NB4 (cell line): ENCODE data around the gene PRKG1.

Source experiments
- DNase-seq: peaks from one replicate; pipeline ENCODE4 v3.0.0; 2010; ENCODE audit warnings: low read depth
- H3K4me3 ChIP-seq: one replicate; pipeline ENCODE4 v1.5.1; 2011; ENCODE audit warnings: mild to moderate bottlenecking, low read depth, low read length, moderate library complexity
- MYC ChIP-seq: IDR thresholded peaks from 2 replicates; pipeline ENCODE4 v1.6.1; 2011; ENCODE audit warnings: low read depth, low read length
- POLR2A ChIP-seq: IDR thresholded peaks from 2 replicates; pipeline ENCODE4 v1.6.1; 2011; ENCODE audit warnings: mild to moderate bottlenecking; ENCODE audit not compliant: insufficient read length; ENCODE audit errors: extremely low read depth
- TF ChIP-seq, protein P1 (sequence below): IDR thresholded peaks from one replicate; pipeline ENCODE4 v1.5.1; 2012; ENCODE audit warnings: low read depth, low read length
- TF ChIP-seq, protein P2 (sequence below): IDR thresholded peaks from 2 replicates; pipeline ENCODE4 v1.6.1; 2011; ENCODE audit warnings: low read depth, low read length

Gene PRKG1

GRCh38 chr10:51508156-51508555 is 433.9 kb downstream of the PRKG1 start:
- no peak for DNase-seq
- H3K4me3 ChIP-seq: no peak overlapping the region
- TF ChIP-seq, protein P1, sequence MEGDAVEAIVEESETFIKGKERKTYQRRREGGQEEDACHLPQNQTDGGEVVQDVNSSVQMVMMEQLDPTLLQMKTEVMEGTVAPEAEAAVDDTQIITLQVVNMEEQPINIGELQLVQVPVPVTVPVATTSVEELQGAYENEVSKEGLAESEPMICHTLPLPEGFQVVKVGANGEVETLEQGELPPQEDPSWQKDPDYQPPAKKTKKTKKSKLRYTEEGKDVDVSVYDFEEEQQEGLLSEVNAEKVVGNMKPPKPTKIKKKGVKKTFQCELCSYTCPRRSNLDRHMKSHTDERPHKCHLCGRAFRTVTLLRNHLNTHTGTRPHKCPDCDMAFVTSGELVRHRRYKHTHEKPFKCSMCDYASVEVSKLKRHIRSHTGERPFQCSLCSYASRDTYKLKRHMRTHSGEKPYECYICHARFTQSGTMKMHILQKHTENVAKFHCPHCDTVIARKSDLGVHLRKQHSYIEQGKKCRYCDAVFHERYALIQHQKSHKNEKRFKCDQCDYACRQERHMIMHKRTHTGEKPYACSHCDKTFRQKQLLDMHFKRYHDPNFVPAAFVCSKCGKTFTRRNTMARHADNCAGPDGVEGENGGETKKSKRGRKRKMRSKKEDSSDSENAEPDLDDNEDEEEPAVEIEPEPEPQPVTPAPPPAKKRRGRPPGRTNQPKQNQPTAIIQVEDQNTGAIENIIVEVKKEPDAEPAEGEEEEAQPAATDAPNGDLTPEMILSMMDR: no peak
- TF ChIP-seq MYC: no peak
- TF ChIP-seq, protein P2, sequence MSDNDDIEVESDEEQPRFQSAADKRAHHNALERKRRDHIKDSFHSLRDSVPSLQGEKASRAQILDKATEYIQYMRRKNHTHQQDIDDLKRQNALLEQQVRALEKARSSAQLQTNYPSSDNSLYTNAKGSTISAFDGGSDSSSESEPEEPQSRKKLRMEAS: no peak
- no peak for TF ChIP-seq POLR2A

DNA sequence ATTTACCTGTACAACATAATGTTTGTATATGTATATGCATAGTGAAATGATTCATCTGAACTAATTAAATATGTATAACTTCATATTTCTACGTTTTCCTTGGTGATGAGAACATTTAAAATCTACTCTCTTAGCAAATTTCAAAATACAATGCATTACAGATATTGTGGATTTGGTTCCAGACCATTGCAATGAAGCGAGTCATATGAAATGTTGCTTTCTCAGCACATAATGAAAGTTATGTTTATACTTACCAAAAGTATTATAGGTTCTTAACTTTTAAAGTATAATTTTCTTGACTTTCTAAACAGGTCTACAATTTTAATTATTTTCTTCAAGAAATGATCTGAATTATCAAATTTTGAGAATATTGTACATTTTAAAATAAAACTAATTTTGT is 435.9 kb downstream of the PRKG1 start:
- no peak overlapping the region for H3K4me3 ChIP-seq
- no peak for TF ChIP-seq MYC
- no peak for DNase-seq

DNA sequence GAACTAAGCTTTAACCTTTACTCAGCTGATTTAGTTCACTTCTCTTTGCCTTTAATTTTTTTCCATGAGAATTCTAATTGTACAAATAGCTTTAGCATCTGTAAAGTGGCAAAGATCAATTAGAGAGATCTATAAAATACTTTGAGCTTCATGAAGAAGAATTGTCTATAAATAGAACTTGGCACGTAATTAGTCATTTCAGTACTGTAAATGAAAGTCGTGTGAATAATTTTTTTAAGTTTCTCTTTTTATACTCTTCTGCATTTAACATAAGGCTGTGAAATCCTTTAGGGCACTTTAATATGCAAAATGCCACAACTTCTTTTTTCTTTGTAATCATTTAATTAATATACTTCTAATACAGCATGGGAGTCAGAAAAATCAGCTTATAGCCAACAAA is 447.3 kb downstream of the PRKG1 start:
- H3K4me3 ChIP-seq: no peak overlapping the region
- no peak for TF ChIP-seq POLR2A
- TF ChIP-seq MYC: no peak
- TF ChIP-seq, protein P2: no peak
- TF ChIP-seq, protein P1: no peak
- DNase-seq: no peak

- H3K4me3 ChIP-seq: no peak overlapping the region
- DNase-seq: no peak
- TF ChIP-seq, protein P2: no peak
- no peak for TF ChIP-seq MYC
- TF ChIP-seq, protein P1: no peak
- no peak for TF ChIP-seq POLR2A
These were observed 448.6 kb downstream of the PRKG1 start for GRCh38 chr10:51522858-51523257.

DNA sequence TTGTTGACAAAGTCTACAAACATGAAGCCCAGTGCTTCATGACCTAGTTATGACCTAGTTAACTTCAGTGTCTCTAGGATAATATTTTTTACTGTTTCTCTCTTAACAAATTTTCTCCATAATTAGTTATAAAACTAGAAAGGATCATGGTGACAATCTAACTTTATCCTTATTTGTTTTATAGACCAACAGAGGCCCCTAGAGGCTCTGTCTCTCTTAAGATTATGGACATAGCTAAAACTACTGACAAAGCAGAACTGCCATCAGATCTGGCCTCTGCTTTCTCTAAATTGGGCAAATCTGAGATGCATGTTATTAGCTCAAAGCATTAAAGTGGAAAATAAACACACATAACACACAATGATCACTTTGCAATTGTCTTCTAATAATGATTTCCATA is 449.2 kb downstream of the PRKG1 start:
- TF ChIP-seq POLR2A: no peak
- TF ChIP-seq, protein P2: no peak
- TF ChIP-seq, protein P1: no peak
- no peak for TF ChIP-seq MYC
- DNase-seq: no peak

GRCh38 chr10:51524041-51524440 is 449.8 kb downstream of the PRKG1 start:
- no peak overlapping the region for H3K4me3 ChIP-seq
- DNase-seq: no peak
- no peak for TF ChIP-seq POLR2A

More for the DNA sequence above, 449.2 kb downstream of the PRKG1 start:
- no peak overlapping the region for H3K4me3 ChIP-seq

DNA sequence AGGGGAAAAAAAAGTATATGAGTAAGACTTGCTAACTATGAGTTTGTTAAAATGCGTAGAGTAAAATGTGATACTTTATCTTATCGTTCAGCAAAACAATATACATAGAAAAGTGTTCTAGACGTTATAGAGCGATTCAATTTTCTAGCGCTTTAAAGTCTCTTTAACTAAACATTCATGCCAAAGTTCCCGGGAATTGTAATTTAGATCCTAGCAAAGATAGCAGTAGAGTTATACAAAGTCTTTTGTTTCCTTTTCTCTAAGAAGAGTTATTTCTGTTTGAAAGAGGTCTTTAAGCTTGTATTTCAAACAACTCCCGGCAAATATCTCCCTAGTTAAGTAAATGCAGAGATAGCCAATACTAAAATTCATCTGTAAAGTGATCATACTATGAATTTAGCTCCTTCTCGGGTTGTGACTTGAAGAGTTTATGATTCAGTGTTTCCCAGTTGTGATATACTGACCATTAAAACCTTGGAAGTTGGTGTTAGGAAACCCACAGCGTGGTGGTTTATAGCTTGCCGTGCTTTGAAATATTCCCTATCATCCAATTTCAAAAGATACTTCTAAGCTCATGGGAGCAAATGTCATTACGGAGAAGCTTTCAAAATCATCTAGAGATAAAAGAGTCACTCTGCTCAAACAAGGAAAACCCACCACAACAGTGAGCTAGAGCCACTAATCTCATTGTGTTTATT is 453.4 kb downstream of the PRKG1 start:
- no peak for TF ChIP-seq POLR2A
- no peak for TF ChIP-seq MYC
- TF ChIP-seq, protein P2: no peak
- TF ChIP-seq, protein P1: no peak
- DNase-seq: no peak
- H3K4me3 ChIP-seq: no peak overlapping the region
